Fibroblast of gingiva (primary cell): ENCODE measurements around the gene CCDC198.

Source experiments
- DNase-seq: peaks from one replicate; pipeline ENCODE4 v3.0.0-alpha.2; 2011; ENCODE audit warnings: low read depth

Gene CCDC198, protein sequence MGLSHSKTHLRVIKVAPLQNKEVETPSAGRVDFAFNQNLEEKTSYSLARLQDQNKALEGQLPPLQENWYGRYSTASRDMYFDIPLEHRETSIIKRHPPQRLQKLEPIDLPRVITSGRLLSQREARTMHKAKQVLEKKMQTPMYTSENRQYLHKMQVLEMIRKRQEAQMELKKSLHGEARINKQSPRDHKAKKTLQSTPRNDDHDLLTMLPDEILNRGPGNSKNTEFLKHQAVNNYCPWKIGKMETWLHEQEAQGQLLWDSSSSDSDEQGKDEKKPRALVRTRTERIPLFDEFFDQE

DNA sequence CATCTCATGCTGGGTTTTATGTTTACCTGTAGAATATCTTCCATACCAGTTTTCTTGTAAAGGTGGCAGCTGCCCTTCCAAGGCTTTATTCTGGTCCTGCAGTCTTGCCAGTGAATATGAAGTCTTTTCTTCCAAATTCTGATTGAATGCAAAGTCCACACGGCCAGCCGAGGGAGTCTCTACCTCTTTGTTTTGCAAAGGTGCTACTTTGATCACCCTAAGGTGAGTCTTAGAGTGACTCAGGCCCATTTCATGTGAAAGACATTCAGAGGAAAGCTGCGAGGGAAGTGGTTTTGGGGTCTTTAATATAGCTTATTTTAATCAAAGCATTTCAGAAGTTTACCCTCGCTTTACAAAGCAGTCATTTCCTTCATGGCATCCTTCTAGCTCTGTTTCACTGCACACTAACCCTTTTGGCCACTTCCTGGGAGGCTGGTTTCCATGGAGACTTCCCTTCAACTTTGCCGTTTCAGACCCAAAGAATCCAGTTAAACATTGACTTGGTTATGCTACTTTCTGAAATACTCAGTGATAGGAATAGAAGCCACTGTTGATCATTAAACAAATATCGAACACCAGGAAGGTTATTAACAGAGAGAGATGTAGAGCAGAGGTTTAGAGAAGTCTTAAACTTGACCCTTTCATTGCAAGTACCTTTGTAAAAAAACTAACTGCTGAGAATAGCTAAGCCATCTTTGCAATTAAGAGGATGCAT, at the start of gene CCDC198:
Gene CCDC198 (minus strand): TSS at position 391 of the 715 bp plus-strand sequence. CDS start 142 bp downstream, at position 249.
- DNase-seq = no peak

DNA sequence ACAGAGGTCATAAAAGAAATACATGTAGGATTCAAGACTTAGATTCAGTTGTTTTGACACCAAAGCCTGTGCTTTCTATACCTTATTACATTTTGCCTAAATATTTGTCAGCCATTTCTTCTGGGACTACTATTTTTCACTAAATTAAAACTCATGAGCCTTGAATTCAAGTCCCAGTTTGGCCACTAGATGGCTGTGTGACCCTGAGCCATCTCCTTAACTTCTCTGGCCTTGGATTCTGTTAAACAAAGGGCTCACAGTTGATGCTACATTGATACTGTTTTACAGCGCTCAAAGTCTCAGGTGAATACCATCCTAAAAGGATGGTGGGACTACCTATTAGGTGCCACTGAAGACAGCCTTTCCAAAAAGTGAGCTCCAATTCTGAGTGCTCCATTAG, 39.6 kb upstream of the CCDC198 start:
- no peak for DNase-seq

DNA sequence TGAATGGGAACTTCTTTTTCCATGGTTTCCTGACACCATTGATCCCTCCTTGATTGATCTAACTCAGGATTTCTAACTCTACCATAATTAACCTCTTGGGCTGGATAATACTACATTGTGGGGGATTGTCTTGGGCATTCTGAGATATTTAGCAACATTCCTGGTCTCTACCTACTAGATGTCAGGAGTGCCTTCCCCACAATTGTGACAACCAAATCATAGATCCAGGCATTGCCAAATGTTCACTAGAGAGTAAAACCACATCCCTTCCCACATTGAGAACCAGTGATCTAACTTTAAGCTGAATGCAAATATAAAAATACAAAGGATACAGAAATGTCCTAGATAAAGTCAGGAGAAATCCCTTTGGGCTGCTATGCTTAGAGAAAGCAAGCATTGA, 36.9 kb upstream of the CCDC198 start:
- no peak for DNase-seq

DNA sequence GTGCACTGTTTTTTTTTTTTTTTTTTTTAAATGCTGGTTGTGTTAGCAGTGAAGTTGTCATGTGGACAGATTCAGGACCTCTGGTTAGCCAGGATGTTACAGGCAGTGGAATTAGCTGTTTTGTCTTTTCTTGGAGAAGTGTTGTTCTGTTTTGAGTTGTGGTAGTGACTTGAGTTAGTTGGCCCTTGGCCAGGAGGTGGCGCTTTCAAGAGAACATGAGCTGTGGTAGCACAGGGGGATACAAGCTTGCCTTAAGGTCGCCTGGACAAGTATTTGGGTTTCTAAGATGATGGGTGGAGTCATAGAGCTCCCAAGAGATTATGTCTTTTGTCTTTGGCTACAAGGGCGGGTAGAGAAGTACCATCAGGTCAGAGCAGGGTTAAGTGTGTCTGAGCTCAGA, 33.3 kb upstream of the CCDC198 start:
- DNase-seq = no peak

DNA sequence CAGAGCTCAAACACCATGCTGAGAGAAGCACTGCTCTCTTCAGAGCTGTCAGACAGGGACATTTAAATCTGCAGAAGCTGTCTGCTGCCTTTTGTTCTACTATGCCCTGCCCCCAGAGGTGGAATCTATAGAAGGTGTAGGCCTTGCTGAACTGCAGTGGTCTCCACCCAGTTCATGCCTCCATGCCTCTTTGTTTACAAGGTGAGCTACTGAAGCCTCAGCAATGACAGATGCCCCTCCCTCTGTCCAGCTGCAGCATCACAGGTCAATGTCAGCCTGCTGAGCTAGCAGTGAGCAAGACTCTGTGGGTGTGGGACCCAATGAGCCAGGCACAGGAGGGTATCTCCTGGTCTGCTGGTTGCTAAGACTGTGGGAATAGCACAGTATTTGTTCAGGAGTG, 25.4 kb upstream of the CCDC198 start:
- DNase-seq = no peak

DNA sequence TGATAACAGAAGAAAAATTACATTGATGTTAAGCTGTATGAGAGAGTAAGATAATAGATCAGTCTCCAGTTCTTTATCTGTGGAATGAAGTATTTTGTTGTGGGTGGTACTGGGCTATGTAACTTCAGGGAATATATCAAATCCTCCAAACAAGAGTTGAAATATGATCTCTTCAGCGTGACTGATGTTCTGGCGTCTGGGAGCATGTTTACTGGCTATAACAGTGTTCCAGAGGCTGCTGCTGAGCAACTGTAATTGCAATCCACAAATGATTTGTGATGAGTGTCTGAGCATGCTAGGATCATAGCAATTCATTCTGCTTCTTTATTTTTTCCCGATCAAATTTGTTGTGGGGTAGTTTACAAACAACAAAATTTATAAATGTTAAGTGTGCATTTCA, 18.6 kb upstream of the CCDC198 start:
- DNase-seq = no peak

DNA sequence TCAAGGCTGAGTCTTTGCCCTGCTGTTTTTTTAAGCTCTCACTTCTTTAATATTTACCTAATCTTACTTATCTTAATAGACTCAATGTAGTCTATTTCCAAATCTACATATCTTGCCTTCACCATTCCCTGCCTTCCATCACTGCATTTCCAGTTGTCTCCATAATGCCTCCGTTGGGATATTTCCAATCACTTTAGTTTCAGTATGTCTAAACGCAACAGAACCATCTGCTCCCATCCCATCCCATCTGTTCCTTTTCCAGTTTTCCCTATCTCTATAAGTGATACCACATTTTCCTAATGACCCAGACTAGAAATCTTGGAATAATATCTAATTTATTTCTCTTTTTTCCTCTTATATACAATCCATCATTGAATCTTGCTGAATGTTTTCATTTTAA, 15.1 kb upstream of the CCDC198 start:
- no peak for DNase-seq

DNA sequence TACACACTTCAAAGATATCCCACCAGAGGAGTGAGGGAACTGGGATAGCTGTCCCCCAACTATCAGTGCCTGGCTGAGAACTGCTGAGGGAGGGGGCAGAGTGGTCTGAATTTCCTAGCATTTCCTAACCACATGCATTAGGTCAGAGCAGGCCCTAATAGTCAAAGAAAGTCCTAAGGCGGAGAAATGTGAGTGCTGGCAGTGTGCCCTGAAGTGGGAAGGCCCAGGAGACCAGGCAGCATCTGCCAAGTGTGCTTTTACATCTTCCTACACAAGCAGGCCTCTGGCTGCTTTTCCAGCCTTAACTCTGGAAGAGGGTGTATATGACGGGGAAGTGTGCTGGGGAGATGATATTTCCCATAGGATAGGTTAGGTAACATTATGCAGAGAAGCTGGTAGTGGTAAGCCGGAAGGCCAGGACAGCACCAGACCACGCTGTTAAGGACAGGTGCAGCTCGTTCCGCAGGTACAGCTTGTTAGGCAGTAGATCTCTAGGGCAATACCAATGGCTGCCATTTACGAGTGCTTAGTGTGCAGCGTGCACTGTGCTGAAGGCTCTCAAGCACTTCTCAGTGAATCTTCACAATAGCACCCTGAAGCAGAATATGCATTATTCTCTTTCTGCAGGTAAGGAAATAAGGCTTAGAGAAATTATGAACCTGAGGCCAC, 9.1 kb upstream of the CCDC198 start:
- no peak for DNase-seq

DNA sequence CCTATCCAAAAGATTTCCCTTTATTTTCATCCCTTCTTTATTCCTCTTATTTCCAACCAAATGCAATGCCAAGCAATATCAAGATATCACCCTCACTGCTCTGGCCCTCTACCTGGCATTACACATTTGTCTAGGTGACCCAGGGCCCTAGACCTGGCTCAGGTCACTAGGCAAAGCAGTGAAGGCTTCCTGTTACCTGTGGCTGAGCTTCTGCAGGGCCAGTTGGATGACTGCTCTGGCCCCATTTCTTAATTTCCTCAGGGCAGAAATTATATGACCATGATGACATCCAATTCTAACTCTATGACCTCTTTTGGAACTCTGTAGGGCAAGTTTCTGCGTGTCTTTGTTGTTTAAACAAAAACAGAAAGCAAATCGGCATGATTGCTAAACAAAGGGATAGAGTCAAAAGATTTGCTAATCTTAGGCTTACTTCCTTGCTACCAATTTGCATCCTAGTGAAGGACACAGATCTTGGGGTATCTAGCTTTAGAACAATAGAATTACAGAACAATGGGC, 7.4 kb upstream of the CCDC198 start:
- no peak for DNase-seq

DNA sequence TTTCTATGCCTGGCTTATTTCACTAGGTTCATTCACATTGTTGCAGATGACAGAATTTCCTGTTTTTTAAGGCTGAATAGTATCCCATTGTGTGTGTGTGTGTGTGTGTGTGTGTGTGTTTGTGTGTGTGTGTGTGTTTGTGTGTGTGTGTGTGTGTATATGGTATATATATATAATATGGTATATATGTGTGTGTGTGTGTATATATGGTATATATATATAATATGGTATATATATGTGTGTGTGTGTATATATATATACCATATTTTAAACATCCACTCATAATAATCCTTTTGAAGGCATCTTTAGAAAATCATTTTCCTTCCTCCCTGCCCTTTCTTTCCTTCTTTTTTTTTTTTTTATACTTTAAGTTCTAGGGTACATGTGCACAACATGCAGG, 5.0 kb upstream of the CCDC198 start:
- no peak for DNase-seq

DNA sequence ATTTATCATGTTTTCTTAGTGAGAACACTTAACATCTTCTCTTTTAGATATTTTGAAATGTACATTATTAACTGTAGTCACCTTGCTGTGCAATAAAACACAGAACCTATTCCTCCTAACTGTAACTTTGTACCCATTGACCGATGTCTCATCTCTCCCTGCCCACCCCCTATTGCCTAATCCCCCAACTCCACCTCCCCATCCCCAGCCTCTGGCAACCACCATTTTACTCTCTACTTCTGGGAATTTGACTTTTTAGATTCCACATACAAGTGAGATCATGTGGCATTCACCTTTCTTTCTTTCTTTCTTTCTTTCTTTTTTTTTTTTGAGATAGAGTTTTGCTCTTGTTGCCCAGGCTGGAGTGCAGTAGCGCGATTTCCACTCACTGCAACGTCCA, 4.4 kb upstream of the CCDC198 start:
- no peak for DNase-seq

DNA sequence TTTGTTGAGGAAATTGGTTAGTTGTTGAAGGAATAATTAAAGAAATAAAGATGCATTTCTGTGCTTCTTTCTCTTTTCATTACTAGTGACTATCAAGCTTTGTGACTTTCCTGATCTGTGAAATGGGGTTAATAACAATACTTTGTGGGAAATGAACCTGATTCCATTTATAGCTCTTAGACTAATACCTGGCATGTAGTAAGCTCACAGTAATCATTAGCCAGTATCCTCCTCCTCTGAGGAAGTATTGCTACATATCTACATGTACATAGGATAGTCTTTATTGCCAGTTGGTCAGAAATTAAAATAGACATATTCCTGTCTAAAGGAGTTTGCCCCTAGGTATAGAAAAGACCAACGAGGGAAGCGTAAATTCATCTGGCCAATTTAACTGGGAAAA, 1.8 kb upstream of the CCDC198 start:
- DNase-seq = no peak

DNA sequence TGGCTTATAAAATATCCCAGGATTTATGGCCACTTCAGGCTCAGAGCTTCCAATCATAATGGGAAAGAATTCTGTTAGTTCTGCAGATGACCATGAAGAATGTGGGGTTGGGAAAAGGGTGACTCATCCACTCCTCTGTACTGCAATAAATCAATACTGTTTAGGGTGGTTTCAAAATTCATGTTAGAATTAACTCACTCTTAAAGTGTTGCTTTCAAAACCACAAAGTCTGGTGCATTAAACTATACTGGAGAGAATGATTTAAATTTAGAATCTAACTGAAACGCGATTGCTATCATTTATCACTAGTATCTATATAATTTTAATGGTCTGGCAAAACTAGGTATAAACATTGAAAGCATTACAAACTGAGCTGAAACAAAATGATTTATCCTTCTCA, 798 bp downstream of the CCDC198 start:
- DNase-seq = peak; percentile 13

DNA sequence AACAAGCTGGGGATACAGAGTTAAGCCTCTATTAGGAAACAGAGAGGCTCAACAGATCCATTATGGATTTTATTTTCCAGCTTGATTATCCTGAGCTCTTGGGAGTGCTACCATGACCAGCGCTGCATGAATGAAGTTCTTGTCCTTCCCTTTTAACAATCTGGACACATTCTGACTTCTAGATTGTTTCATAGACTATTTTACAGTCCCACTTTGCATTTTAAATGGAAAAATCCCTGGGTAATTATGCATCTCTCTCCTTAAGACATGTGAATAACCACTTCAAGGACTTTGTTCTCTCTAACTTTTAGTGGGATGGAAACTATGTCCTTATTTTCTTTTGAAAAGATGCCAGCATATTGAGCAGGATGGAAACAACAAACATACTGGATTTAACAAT, 2.0 kb downstream of the CCDC198 start:
- no peak for DNase-seq

DNA sequence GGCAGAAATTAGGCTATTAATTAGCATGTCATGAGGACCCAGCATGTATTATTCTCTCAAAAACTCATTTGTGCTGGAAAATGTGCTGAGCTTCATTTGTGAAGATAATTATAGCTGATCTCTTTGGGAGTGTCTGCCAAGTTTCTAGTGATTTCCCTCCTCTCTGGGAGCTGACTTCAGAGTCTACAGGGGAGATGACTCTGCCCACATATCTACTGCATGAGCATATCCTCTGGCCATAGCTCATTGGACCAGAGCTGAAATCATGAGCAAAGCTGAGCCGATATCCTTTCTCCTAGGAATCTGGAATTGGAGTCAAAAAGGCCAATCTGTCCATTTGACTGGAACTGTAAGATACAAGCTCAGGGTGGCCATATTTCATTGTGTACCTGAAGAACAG, 5.9 kb downstream of the CCDC198 start:
- no peak for DNase-seq

DNA sequence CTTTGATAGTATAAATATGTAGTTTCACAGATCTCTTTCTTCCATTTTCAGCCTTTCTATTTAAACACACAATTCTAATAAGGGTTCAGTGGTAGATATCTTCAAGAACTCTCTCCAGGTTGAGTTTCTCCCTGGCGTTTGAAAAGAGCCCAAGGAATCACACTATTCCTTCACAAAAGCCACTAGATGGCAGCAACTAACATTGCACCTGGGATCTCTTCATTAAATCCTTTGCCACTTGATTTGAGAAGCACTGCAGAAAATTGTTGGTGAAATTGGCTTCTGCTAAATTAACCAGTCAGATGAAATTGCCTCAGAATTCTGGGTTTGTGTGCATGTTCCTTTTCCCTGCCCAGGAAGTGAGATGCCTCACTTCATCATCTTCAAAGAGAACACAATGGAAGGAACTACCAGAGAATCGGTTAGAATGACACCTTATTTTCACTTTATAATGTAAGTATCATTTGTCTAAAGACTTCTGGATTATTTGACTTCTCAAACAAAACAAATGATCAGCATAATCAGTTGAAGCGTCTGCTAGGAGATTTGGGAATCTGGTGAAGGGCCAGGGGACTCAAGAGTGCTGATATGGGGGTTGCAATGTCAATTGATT, 6.8 kb downstream of the CCDC198 start:
- peak; percentile 15 for DNase-seq

DNA sequence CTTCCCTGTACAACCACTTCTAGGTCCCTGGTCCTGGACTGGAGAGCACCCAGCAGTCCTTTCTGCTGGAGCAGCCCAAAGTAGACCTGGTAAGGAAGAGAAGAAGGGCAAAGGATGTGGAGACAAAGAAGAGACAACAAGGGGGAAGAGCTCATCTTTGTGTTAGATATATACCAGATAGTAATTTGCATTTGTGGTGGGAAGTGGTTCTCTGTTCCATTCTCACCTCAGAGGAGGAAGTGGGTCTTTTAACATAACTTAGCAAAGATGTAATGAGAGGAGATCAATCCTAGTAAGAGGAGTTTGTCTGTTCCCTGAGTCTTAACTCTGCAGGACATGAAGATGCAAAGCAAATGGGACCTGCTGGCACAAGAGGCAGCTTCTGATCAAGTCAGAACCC, 8.0 kb downstream of the CCDC198 start:
- DNase-seq = no peak

DNA sequence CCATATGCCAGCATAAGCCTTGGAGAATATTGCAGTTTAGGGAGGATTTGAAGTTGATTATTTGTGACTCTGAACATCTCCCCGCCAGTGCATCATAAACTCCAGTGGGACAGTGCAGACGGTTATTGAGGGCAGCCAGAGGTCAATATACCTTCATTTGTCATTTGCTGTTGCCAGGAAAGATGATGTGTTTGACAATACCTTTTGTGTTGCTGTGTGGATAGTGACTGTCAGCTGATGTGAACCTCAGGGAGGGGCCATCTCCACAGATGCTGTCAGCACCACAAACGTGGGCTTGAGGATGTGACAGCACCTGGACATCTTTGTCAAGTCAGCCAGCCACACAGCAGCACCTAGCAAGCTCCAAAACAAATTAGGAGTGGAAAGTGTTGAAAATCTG, 11.5 kb downstream of the CCDC198 start:
- no peak for DNase-seq

DNA sequence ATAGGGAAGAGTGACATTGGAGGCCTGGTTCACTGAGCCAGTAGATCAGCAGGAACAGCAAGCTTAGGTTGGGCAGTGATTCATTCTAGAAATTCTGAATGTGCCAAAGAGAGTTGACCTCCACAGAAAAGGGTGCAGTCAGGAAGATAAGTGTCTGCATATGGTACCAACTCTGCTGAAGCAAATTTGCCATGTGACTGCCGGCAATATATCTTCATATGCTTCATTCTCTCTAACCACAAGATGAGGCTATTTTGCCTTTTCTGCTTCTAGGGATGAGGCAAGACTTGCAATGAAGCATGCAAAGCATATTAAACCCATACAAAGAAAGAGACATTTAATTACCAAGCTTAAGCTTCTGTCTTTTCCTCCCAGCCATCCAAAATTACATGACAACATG, 13.6 kb downstream of the CCDC198 start:
- DNase-seq = peak; percentile 61

DNA sequence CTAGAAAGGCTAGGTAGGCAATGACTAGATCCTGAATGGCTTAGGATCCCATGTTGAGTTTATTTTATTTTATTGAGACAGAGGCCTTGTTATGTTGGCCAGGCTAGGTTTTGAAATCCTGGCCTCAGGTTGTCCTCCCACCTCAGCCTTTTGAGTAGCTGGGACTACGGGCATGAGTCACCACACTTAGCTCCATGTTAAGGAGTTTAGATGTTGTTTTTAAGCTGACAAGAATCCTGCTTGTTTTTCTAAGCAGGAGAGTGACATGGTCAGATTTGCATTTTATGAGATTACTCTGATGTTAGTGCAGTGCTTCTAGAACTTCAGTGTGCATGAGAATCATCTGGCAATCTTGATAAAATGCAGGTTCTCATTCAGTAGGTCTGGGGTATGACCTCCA, 14.5 kb downstream of the CCDC198 start:
- DNase-seq = no peak

DNA sequence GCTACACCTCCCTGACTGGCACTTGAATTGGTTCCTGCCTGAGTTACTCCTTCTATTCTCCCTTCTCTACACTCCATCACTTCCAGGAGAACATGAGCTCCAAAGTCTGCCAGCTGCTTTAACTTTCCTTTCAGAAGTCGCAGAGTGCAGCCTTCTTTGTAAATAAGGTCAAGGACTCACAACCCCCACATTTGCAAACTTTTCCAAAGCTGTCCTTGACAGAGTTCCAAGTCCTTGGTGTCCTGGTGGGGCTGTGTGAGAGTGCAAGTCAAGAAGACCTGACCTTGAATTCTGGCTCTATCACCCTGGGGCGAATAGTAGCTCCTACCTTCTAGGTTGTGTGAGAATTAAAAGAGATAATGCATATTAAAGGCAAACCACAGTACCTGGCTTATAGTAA, 15.6 kb downstream of the CCDC198 start:
- no peak for DNase-seq

DNA sequence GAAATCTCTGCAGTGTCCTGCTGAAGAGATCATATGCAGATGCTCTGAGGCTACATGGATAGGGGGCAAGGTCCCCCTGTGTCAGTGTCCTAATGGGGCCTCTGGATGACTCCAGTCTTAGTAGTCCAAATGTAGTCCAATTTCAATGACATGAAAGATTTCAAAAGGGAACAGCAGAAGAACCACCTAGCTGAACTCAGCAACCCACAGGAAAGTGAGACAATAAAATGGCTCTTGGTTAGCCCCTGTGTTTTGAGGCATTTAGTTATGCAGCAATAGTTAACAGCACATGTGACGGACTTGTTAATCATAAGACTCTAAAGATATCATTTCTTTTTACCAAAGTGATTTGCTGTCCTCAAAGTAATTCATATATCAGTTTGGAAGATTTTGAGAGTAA, 22.7 kb downstream of the CCDC198 start:
- no peak for DNase-seq
